ENCODE results near the gene LRRK1. TPM values are rescaled to one million over a fixed set of nuclear protein-coding genes. Genes with fewer than 3 reads are reported as not detected.

LRRK1 gene
- polyA plus RNA-seq, 1 donor (not counting 4 experiments of a cell fraction or from before 2014, with no cell fraction given), result 6.2 TPM

DNA sequence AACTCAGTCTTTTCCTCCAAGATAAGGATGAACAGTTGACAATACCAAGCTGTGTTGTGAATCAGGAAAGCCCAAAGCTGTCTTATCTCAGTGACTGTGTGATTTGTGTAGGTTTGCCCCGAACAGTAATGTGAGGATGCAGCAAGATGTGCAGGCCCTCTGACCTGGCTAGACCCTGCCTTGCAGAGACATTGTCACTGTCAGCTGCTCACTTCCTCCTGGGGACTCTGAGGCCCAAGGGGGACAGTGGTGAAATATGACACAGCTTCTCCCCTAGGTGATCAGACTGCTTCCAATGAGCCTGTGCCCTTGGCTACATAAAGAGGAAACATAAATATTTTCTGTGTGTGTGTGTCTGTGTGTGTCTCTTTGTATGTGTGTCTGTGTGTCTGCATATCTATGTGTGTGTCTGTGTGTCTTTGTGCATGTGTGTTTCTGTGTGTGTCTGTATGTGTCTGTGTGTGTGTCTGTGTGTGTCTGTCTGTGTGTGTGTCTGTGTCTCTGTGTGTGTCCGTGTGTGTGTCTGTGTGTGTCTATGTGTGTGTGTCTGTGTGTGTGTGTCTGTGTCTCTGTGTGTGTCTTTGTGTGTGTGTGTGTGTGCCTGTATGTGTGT, 21.7 kb downstream of the LRRK1 start:
- H3K4me3 ChIP-seq (ENCODE audit: control insufficient read depth in 2 of 3, extremely low read depth in 1 of 3, insufficient read depth in 2 of 3, low read depth in 1 of 3, low read length in 3 of 3), result no peak overlapping the region
- no peak overlapping the region for H3K9ac ChIP-seq (ENCODE audit: control insufficient read depth, extremely low read depth, insufficient read depth, low read length)
- DNase-seq (ENCODE audit: low read depth, low spot score), result no peak
- no peaks in the 10 kb centered on the region for H3K4me1 ChIP-seq (ENCODE audit: control insufficient read depth, extremely low read depth, insufficient read depth, low read length)
- H3K27ac ChIP-seq (ENCODE audit: control insufficient read depth, insufficient read depth, low read length), result no peak overlapping the region
- TF ChIP-seq, protein P1, sequence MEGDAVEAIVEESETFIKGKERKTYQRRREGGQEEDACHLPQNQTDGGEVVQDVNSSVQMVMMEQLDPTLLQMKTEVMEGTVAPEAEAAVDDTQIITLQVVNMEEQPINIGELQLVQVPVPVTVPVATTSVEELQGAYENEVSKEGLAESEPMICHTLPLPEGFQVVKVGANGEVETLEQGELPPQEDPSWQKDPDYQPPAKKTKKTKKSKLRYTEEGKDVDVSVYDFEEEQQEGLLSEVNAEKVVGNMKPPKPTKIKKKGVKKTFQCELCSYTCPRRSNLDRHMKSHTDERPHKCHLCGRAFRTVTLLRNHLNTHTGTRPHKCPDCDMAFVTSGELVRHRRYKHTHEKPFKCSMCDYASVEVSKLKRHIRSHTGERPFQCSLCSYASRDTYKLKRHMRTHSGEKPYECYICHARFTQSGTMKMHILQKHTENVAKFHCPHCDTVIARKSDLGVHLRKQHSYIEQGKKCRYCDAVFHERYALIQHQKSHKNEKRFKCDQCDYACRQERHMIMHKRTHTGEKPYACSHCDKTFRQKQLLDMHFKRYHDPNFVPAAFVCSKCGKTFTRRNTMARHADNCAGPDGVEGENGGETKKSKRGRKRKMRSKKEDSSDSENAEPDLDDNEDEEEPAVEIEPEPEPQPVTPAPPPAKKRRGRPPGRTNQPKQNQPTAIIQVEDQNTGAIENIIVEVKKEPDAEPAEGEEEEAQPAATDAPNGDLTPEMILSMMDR (optimal IDR thresholded peaks at IDR 0.05 in 1 of 3, IDR thresholded peaks at IDR 0.05 in 1 of 3, conservative IDR thresholded peaks at IDR 0.05 in 1 of 3; ENCODE audit: extremely low read depth in 1 of 3, insufficient read depth in 2 of 3, low read length in 3 of 3), result no peak
- no peak for TF ChIP-seq EZH2 (IDR thresholded peaks at IDR 0.05; ENCODE audit: low read length)
- peaks cover 8% of the 10 kb centered on the region for H3K79me2 ChIP-seq (ENCODE audit: control insufficient read depth, insufficient read depth, low read length)
- H3K9me3 ChIP-seq (ENCODE audit: control insufficient read depth, low read depth, low read length), result no peaks in the 10 kb centered on the region
- H3K4me2 ChIP-seq (ENCODE audit: control insufficient read depth, extremely low read depth, insufficient read depth, low read depth, low read length), result no peak overlapping the region
- no peaks in the 10 kb centered on the region for H3K27me3 ChIP-seq (ENCODE audit: control insufficient read depth, extremely low read depth, insufficient read depth, low read length)
- peak; percentile 26 for FAIRE-seq
- H2AFZ ChIP-seq (ENCODE audit: control insufficient read depth, low read length), result no peak overlapping the region
- H3K9me1 ChIP-seq (ENCODE audit: control insufficient read depth, extremely low read depth, insufficient read depth, low read length), result peaks cover 2% of the 10 kb centered on the region
- no peaks in the 10 kb centered on the region for H3K36me3 ChIP-seq (ENCODE audit: control insufficient read depth in 2 of 2, extremely low read depth in 1 of 2, insufficient read depth in 2 of 2, low read length in 2 of 2)
- dilution Hi-C loops (cut with MboI; ENCODE audit: extremely low pct_ligation_motif_present, low sequenced_read_pairs), result no loop called here
- no peaks in the 10 kb centered on the region for H4K20me1 ChIP-seq (ENCODE audit: control insufficient read depth, extremely low read depth, insufficient read depth, low read length)

DNA sequence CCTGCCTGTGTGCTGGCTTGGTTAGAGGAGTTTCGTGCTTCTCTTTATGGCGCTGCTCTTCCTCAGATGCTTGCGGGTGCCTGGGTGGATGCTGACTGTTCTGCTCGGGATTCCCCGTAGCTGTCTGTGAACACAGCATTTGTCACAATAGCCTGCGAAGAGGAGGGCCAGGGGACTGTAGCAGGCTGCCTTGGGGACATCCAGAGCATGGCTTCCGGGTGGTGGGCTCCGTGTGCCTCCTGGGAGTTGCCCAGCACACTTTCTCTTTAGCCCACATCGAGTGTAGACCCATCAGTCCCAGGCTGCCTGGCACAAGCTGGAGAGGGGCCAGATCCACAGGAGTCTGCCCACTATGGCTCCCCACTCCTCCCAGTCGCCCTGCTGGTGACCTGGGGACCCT, 22.4 kb downstream of the LRRK1 start:
- dilution Hi-C loops (cut with MboI; ENCODE audit: extremely low pct_ligation_motif_present, low sequenced_read_pairs), result no loop called here
- peaks cover 8% of the 10 kb centered on the region for H3K79me2 ChIP-seq (ENCODE audit: control insufficient read depth, insufficient read depth, low read length)
- no peaks in the 10 kb centered on the region for H3K9me3 ChIP-seq (ENCODE audit: control insufficient read depth, low read depth, low read length)
- H3K9ac ChIP-seq (ENCODE audit: control insufficient read depth, extremely low read depth, insufficient read depth, low read length), result no peak overlapping the region
- H3K4me3 ChIP-seq (ENCODE audit: control insufficient read depth in 2 of 3, extremely low read depth in 1 of 3, insufficient read depth in 2 of 3, low read depth in 1 of 3, low read length in 3 of 3), result no peak overlapping the region
- TF ChIP-seq EZH2 (IDR thresholded peaks at IDR 0.05; ENCODE audit: low read length), result no peak
- TF ChIP-seq, protein P1 (optimal IDR thresholded peaks at IDR 0.05 in 1 of 3, IDR thresholded peaks at IDR 0.05 in 1 of 3, conservative IDR thresholded peaks at IDR 0.05 in 1 of 3; ENCODE audit: extremely low read depth in 1 of 3, insufficient read depth in 2 of 3, low read length in 3 of 3), result no peak
- no peaks in the 10 kb centered on the region for H4K20me1 ChIP-seq (ENCODE audit: control insufficient read depth, extremely low read depth, insufficient read depth, low read length)
- no peaks in the 10 kb centered on the region for H3K4me1 ChIP-seq (ENCODE audit: control insufficient read depth, extremely low read depth, insufficient read depth, low read length)
- H2AFZ ChIP-seq (ENCODE audit: control insufficient read depth, low read length), result no peak overlapping the region
- H3K27me3 ChIP-seq (ENCODE audit: control insufficient read depth, extremely low read depth, insufficient read depth, low read length), result no peaks in the 10 kb centered on the region
- H3K4me2 ChIP-seq (ENCODE audit: control insufficient read depth, extremely low read depth, insufficient read depth, low read depth, low read length), result no peak overlapping the region
- H3K9me1 ChIP-seq (ENCODE audit: control insufficient read depth, extremely low read depth, insufficient read depth, low read length), result peaks cover 2% of the 10 kb centered on the region
- DNase-seq (ENCODE audit: low read depth, low spot score) (no peak), FAIRE-seq (no peak)
- no peaks in the 10 kb centered on the region for H3K36me3 ChIP-seq (ENCODE audit: control insufficient read depth in 2 of 2, extremely low read depth in 1 of 2, insufficient read depth in 2 of 2, low read length in 2 of 2)
- no peak overlapping the region for H3K27ac ChIP-seq (ENCODE audit: control insufficient read depth, insufficient read depth, low read length)
